ENCODE data around the gene NIPA2. TPM values are rescaled to one million over a fixed set of nuclear protein-coding genes. Genes with fewer than 3 reads are reported as not detected.
A peak's percentile ranks its signal among the peaks of the same experiment; 100 is the strongest.
"Not testable (repeated sequence)": the region's sequence is repeated elsewhere in the genome, so short reads cannot be mapped to it uniquely, and the experiment has no call there.

NIPA2 gene
- total RNA-seq, 1 experiment from 2014 or later: 89.4 TPM

GRCh38 chr15:22795206-22796063, 43.0 kb upstream of the NIPA2 start:
- Mint-ChIP-seq H3K4me1 (ENCODE audit: low read depth, unreplicated experiment) (no peaks in the 10 kb centered on the region), H3K27ac (ENCODE audit: unreplicated experiment) (no peak overlapping the region), H3K4me3 (ENCODE audit: unreplicated experiment) (no peak overlapping the region), H3K36me3 (ENCODE audit: insufficient read depth, unreplicated experiment) (peaks cover 21% of the 10 kb centered on the region), H3K27me3 (ENCODE audit: insufficient read depth, unreplicated experiment) (no peaks in the 10 kb centered on the region), H3K9me3 (ENCODE audit: unreplicated experiment) (no peaks in the 10 kb centered on the region)
- TF ChIP-seq, protein P1, sequence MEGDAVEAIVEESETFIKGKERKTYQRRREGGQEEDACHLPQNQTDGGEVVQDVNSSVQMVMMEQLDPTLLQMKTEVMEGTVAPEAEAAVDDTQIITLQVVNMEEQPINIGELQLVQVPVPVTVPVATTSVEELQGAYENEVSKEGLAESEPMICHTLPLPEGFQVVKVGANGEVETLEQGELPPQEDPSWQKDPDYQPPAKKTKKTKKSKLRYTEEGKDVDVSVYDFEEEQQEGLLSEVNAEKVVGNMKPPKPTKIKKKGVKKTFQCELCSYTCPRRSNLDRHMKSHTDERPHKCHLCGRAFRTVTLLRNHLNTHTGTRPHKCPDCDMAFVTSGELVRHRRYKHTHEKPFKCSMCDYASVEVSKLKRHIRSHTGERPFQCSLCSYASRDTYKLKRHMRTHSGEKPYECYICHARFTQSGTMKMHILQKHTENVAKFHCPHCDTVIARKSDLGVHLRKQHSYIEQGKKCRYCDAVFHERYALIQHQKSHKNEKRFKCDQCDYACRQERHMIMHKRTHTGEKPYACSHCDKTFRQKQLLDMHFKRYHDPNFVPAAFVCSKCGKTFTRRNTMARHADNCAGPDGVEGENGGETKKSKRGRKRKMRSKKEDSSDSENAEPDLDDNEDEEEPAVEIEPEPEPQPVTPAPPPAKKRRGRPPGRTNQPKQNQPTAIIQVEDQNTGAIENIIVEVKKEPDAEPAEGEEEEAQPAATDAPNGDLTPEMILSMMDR (IDR thresholded peaks at IDR 0.05; ENCODE audit: insufficient read depth in 1 of 2, low read depth in 1 of 2, low read length in 1 of 2, severe bottlenecking in 1 of 2, unreplicated experiment in 1 of 2): no peak
- intact Hi-C loops (cut with micrococcal nuclease; ENCODE audit: unreplicated experiment): no loop called here
- Histone ChIP-seq H3K36me3 (ENCODE audit: control insufficient read depth, insufficient read depth, low read length) (peaks cover 3% of the 10 kb centered on the region), H3K4me1 (no peaks in the 10 kb centered on the region), H3K27me3 (replicated peaks; ENCODE audit: control insufficient read depth, insufficient read depth, low read length) (no peaks in the 10 kb centered on the region), H3K9me3 (no peaks in the 10 kb centered on the region), H3K4me3 (ENCODE audit: low read depth, low read length) (no peak overlapping the region)
- POLR2A ChIA-PET: no interaction called here
- no peak for DNase-seq
- CTCF ChIA-PET: no interaction called here
- BruUV-seq (replicated peaks): no TSS peak

DNA sequence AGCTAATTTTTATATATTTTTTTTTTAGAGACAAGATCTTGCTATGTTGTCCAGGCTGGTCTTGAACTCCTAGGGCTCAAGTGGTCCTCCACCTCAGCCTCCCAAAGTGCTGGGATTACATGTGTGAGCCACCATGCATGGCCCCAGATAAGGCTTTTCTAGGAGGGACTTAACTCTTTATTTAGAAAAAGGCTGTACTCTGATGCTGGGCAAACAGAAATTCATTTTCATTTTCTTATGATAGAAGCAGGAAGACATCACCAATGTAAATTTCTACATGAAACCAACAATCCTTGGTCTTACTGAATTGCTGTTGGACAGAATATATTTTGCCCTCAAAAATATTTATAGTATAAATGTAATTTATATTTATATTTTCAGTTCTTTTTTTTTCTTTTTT, 42.4 kb upstream of the NIPA2 start:
- TF ChIP-seq, protein P1 (IDR thresholded peaks at IDR 0.05; ENCODE audit: insufficient read depth in 1 of 2, low read depth in 1 of 2, low read length in 1 of 2, severe bottlenecking in 1 of 2, unreplicated experiment in 1 of 2): no peak
- Mint-ChIP-seq H3K4me3 (ENCODE audit: unreplicated experiment) (no peak overlapping the region), H3K36me3 (ENCODE audit: insufficient read depth, unreplicated experiment) (peaks cover 21% of the 10 kb centered on the region), H3K27me3 (ENCODE audit: insufficient read depth, unreplicated experiment) (no peaks in the 10 kb centered on the region), H3K27ac (ENCODE audit: unreplicated experiment) (no peak overlapping the region), H3K9me3 (ENCODE audit: unreplicated experiment) (no peaks in the 10 kb centered on the region), H3K4me1 (ENCODE audit: low read depth, unreplicated experiment) (no peaks in the 10 kb centered on the region)
- H3K4me1 ChIP-seq: no peaks in the 10 kb centered on the region
- H3K9me3 ChIP-seq: no peaks in the 10 kb centered on the region
- ChIA-PET CTCF (interaction anchor here (0.6 kb wide), 1 partner anchor 10 kb away, joined by 3 read pairs; no protein-coding TSS in a partner anchor), POLR2A (no interaction called here)
- no TSS peak for BruUV-seq (replicated peaks)
- DNase-seq: no peak
- H3K36me3 ChIP-seq (ENCODE audit: control insufficient read depth, insufficient read depth, low read length): peaks cover 3% of the 10 kb centered on the region
- intact Hi-C loops (cut with micrococcal nuclease; ENCODE audit: unreplicated experiment): no loop called here
- H3K27me3 ChIP-seq (replicated peaks; ENCODE audit: control insufficient read depth, insufficient read depth, low read length): no peaks in the 10 kb centered on the region
- no peak overlapping the region for H3K4me3 ChIP-seq (ENCODE audit: low read depth, low read length)

DNA sequence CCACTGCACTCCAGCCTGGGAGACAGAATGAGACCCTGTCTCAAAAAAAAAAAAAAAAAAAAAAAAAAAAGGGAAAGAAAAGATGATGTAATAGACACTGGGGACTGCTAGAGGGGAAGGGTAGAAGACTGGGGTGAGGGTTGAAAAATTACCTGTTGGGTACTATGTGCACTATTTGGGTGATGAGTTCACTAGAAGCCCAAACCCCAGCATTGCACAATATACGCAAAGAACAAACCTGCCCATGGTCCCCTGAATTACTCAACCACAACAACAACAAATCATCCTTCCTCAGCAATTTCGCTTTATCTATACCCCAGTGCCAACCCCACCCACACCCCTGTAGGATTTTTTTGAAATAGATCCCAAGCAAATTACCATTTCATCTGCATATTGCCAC, 38.6 kb upstream of the NIPA2 start:
- no peak for DNase-seq
- TF ChIP-seq, protein P1 (IDR thresholded peaks at IDR 0.05; ENCODE audit: insufficient read depth in 1 of 2, low read depth in 1 of 2, low read length in 1 of 2, severe bottlenecking in 1 of 2, unreplicated experiment in 1 of 2): no peak
- ChIA-PET CTCF (interaction anchor here (1.8 kb wide), 1 partner anchor 11 kb away, joined by 5 read pairs; no protein-coding TSS in a partner anchor), POLR2A (no interaction called here)
- Mint-ChIP-seq H3K4me3 (ENCODE audit: unreplicated experiment) (no peak overlapping the region), H3K9me3 (ENCODE audit: unreplicated experiment) (no peaks in the 10 kb centered on the region), H3K36me3 (ENCODE audit: insufficient read depth, unreplicated experiment) (peaks cover 14% of the 10 kb centered on the region), H3K27me3 (ENCODE audit: insufficient read depth, unreplicated experiment) (no peaks in the 10 kb centered on the region), H3K4me1 (ENCODE audit: low read depth, unreplicated experiment) (no peaks in the 10 kb centered on the region), H3K27ac (ENCODE audit: unreplicated experiment) (peak overlapping the region; percentile 22)
- Histone ChIP-seq H3K9me3 (no peaks in the 10 kb centered on the region), H3K4me3 (ENCODE audit: low read depth, low read length) (no peak overlapping the region), H3K36me3 (ENCODE audit: control insufficient read depth, insufficient read depth, low read length) (peaks cover 3% of the 10 kb centered on the region; the same call in 1 of the 2 replicates), H3K27me3 (replicated peaks; ENCODE audit: control insufficient read depth, insufficient read depth, low read length) (no peaks in the 10 kb centered on the region), H3K4me1 (no peaks in the 10 kb centered on the region)
- intact Hi-C loops (cut with micrococcal nuclease; ENCODE audit: unreplicated experiment): no loop called here
- no TSS peak for BruUV-seq (replicated peaks)

- H3K9me3 Mint-ChIP-seq (ENCODE audit: unreplicated experiment); H3K4me1 ChIP-seq; H3K36me3 ChIP-seq (ENCODE audit: control insufficient read depth, insufficient read depth, low read length); H3K27ac Mint-ChIP-seq (ENCODE audit: unreplicated experiment); H3K27me3 Mint-ChIP-seq (ENCODE audit: insufficient read depth, unreplicated experiment); intact Hi-C loops (cut with micrococcal nuclease; ENCODE audit: unreplicated experiment); CTCF ChIA-PET; H3K27me3 ChIP-seq (replicated peaks; ENCODE audit: control insufficient read depth, insufficient read depth, low read length); BruUV-seq (replicated peaks); H3K4me1 Mint-ChIP-seq (ENCODE audit: low read depth, unreplicated experiment); POLR2A ChIA-PET; H3K4me3 Mint-ChIP-seq (ENCODE audit: unreplicated experiment); H3K9me3 ChIP-seq; DNase-seq; H3K4me3 ChIP-seq (ENCODE audit: low read depth, low read length): not testable (repeated sequence)
- H3K36me3 Mint-ChIP-seq (ENCODE audit: insufficient read depth, unreplicated experiment): peaks cover 14% of the 10 kb centered on the region
These were observed 35.5 kb upstream of the NIPA2 start for GRCh38 chr15:22803006-22803405.
